SH-SY5Y (cell line): ENCODE data around the gene CXCL10.

Experiments used
- GATA2 ChIP-seq: IDR thresholded peaks from 2 replicates; pipeline ENCODE4 v1.6.1; 2011; ENCODE audit warnings: mild to moderate bottlenecking, low read depth, low read length
- GATA3 ChIP-seq: IDR thresholded peaks from 2 replicates; pipeline ENCODE4 v1.6.1; 2011; ENCODE audit warnings: low read depth, mild to moderate bottlenecking, low read length, moderate library complexity

The CXCL10 gene

GRCh38 chr4:76029300-76029699, 6.0 kb upstream of the CXCL10 start:
- TF ChIP-seq GATA3: no peak
- no peak for TF ChIP-seq GATA2

- TF ChIP-seq GATA2: no peak
- no peak for TF ChIP-seq GATA3
Observed at GRCh38 chr4:76028350-76028765, 5.1 kb upstream of the CXCL10 start.

GRCh38 chr4:76024065-76024464, 768 bp upstream of the CXCL10 start:
- no peak for TF ChIP-seq GATA3

GRCh38 chr4:76022677-76023076, 620 bp downstream of the CXCL10 start:
- no peak for TF ChIP-seq GATA3
- no peak for TF ChIP-seq GATA2

- TF ChIP-seq GATA2 (no peak), GATA3 (no peak)
Observed at GRCh38 chr4:76022031-76022430, 1.3 kb downstream of the CXCL10 start.

- TF ChIP-seq GATA2: no peak
- TF ChIP-seq GATA3: no peak
Observed at GRCh38 chr4:76017056-76017686, 6.1 kb downstream of the CXCL10 start.

GRCh38 chr4:76016393-76016792, 6.9 kb downstream of the CXCL10 start:
- TF ChIP-seq GATA2: no peak
- no peak for TF ChIP-seq GATA3

GRCh38 chr4:76013540-76013939, 9.8 kb downstream of the CXCL10 start:
- TF ChIP-seq GATA3 (no peak), GATA2 (no peak)

GRCh38 chr4:76012388-76012801, 10.9 kb downstream of the CXCL10 start:
- no peak for TF ChIP-seq GATA3
- no peak for TF ChIP-seq GATA2

- no peak for TF ChIP-seq GATA3
- no peak for TF ChIP-seq GATA2
Observed at GRCh38 chr4:76011700-76012387, 11.5 kb downstream of the CXCL10 start.

GRCh38 chr4:76011018-76011670, 12.2 kb downstream of the CXCL10 start:
- TF ChIP-seq GATA2: no peak
- TF ChIP-seq GATA3: no peak

- TF ChIP-seq GATA3 (no peak), GATA2 (no peak)
Observed at GRCh38 chr4:76010576-76010975, 12.7 kb downstream of the CXCL10 start.

- TF ChIP-seq GATA3 (no peak), GATA2 (no peak)
Observed at GRCh38 chr4:76009311-76009710, 14.0 kb downstream of the CXCL10 start.

- TF ChIP-seq GATA3: no peak
- TF ChIP-seq GATA2: no peak
Observed at GRCh38 chr4:76007089-76007862, 16.0 kb downstream of the CXCL10 start, which contains the start of gene CXCL9. Gene CXCL9, minus strand, starts transcription at chr4:76007509. Its CDS starts 60 bp downstream, at chr4:76007449.

GRCh38 chr4:76003620-76004019, 19.7 kb downstream of the CXCL10 start:
- TF ChIP-seq GATA2 (no peak), GATA3 (no peak)
